GM06990 (cell line): ENCODE measurements around the gene SMG1.
A peak's percentile ranks its signal among the peaks of the same experiment; 100 is the strongest.
"Not testable (repeated sequence)": the region's sequence is repeated elsewhere in the genome, so short reads cannot be mapped to it uniquely, and the experiment has no call there.

Experiments used
- DNase-seq: peaks from one replicate; pipeline ENCODE4 v3.0.0-alpha.2; 2011; ENCODE audit not compliant: insufficient read length; ENCODE audit errors: extremely low read depth
- H3K27me3 ChIP-seq: replicated peaks from 2 replicates; pipeline ENCODE4 v1.6.0; 2011; ENCODE audit warnings: low read length; ENCODE audit not compliant: control insufficient read depth, insufficient read depth
- H3K36me3 ChIP-seq: 2 replicates; pipeline ENCODE4 v1.5.1; 2011; ENCODE audit warnings: low read length; ENCODE audit not compliant: control insufficient read depth, insufficient read depth
- H3K4me3 ChIP-seq: replicated peaks from 2 replicates; pipeline ENCODE4 v1.5.1; 2011; ENCODE audit warnings: low read depth, mild to moderate bottlenecking, control low read depth, low read length
- TF ChIP-seq, protein P1 (sequence below): IDR thresholded peaks from 2 replicates; pipeline ENCODE4 v1.5.1; 2011; ENCODE audit warnings: low read length, control low read depth, mild to moderate bottlenecking, inconsistent platforms; ENCODE audit not compliant: insufficient read depth, poor library complexity, severe bottlenecking

The SMG1 gene

DNA sequence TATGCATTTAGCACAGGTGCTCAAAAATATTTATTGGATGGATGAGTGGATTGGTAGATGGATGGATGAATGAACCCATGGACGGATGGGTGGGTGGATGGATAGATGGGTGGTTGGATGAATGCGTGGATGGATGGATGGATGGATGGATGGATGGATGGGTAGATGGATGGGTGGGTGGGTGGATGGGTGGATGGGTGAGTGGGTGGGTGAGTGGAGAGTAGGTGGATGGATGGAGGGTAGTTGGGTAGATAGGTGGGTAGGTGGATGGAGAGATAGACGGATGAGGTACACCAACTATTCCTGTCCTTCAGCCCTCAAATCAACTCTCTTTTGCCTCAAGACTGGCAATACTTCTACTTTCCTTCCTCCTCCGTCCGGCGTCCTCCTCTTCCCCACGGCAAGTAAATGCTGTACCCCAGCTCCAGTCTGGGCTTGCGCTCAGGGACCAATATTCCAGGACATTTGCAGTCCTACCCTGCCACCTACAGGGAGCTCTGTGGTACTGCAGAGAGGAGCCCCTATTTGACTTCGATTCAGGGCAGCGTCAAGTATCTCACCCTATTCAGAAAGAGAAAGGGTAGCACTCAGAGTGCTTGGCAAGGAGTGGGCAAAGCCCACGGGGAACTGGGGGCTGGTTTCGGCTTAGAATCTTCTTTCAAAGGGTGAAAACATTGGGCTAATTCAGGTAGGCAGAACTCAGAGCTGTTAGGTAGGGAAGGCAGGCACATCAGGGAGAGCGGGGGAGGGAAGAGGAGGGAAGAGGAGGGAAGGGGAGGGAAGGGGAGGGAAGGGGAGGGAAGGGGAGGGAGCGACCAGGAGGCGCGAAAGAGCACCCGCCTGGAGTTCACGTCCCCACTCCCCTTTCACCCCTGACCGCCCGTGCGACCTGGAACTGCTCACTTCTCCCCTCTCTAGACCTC, 166.3 kb downstream of the SMG1 start:
- H3K36me3 ChIP-seq, H3K4me3 ChIP-seq, H3K27me3 ChIP-seq, DNase-seq: not testable (repeated sequence)
- TF ChIP-seq, protein P1, sequence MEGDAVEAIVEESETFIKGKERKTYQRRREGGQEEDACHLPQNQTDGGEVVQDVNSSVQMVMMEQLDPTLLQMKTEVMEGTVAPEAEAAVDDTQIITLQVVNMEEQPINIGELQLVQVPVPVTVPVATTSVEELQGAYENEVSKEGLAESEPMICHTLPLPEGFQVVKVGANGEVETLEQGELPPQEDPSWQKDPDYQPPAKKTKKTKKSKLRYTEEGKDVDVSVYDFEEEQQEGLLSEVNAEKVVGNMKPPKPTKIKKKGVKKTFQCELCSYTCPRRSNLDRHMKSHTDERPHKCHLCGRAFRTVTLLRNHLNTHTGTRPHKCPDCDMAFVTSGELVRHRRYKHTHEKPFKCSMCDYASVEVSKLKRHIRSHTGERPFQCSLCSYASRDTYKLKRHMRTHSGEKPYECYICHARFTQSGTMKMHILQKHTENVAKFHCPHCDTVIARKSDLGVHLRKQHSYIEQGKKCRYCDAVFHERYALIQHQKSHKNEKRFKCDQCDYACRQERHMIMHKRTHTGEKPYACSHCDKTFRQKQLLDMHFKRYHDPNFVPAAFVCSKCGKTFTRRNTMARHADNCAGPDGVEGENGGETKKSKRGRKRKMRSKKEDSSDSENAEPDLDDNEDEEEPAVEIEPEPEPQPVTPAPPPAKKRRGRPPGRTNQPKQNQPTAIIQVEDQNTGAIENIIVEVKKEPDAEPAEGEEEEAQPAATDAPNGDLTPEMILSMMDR = peak; percentile 38

DNA sequence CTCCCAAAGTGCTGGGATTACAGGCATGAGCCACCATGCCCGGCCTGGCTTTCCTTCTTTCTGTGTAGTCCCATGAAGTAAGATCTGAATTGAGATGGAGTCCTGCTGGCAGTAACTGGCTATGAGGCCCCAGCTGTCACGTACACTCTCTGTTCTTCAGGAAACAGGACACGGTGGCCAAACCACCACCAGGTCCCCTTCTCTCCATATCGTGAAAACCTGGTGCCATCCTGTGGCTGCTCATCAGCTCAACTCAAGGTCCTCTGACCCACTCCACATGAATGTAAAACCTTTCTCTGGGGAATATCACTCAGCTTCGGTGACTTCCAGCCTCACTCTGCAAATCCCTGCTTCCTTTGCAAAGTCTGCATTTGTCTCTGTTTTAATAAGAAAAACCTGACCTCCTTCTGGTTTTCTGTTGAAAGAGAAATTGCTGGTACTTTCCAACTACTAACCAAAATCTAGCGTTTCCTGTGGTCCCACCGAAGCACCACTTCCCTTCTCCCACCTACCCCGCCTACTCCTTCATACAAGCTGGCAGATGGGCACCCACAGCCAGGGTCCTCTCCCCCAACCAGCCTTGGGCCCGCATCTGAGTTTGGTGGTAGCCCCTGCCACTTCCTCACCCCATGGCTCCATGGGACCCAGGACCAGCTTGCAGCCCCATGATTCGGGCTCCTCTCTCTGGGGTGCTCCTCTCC, 168.1 kb downstream of the SMG1 start:
- H3K27me3 ChIP-seq, H3K4me3 ChIP-seq, DNase-seq, H3K36me3 ChIP-seq: not testable (repeated sequence)

DNA sequence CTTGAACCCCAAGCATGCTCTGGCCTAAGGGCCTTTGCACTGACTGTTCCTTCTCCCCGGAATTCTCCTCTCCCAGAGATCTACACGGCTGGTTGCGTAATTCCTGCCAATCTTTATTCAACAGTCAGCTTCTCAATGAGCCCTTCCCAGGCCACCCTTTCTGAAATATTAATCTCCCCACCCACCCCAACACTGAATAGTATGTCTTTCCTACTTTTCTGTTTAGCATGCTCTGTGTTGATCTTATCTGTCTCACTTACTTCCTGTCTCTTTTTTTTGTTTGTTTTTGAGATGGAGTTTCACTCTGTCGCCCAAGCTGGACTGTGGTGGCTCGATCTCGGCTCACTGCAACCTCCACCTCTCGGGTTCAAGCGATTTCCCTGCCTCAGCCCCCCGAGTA, 169.6 kb downstream of the SMG1 start:
- DNase-seq, H3K4me3 ChIP-seq, H3K36me3 ChIP-seq, H3K27me3 ChIP-seq: not testable (repeated sequence)
